SK-N-SH (cell line): ENCODE measurements around the gene FEM1B. TPM values are rescaled to one million over a fixed set of nuclear protein-coding genes. Genes with fewer than 3 reads are reported as not detected.
A peak's percentile ranks its signal among the peaks of the same experiment; 100 is the strongest.

ENCODE experiments used
- CTCF ChIA-PET: fragments of 300-600, 350-600 bp; formaldehyde crosslinking; extraction: SDS; loops from one replicate; lab custom pipeline; 2021; lab: Yijun Ruan, JAX
- POLR2A ChIA-PET: fragments of 350-600 bp; sonication (Branson Sonifier 250); formaldehyde crosslinking; extraction: SDS; loops from one replicate; lab custom pipeline; 2020; ENCODE audit warnings: antibody characterized with exemption, inconsistent platforms; lab: Yijun Ruan, JAX
- DNase-seq: peaks from one replicate; pipeline ENCODE4 v3.0.0; 2012
- H2AFZ ChIP-seq: fragments of 200-600 bp; sonication (generic); 2 replicates; pipeline ENCODE4 v1.8.1; 2016; ENCODE audit warnings: antibody characterized with exemption, mild to moderate bottlenecking, low read depth
- H3F3A ChIP-seq: fragments of 200-600 bp; sonication (generic); replicated peaks from 2 replicates; pipeline ENCODE3; 2016; ENCODE audit warnings: antibody characterized with exemption, mild to moderate bottlenecking; ENCODE audit not compliant: insufficient read depth
- H3K27ac ChIP-seq, 2 experiments: fragments of 200-500 bp in 1 of 2; fragments of 200-600 bp in 1 of 2; sonication (Bioruptor generic) in 1 of 2; sonication (generic), shearing (Covaris generic) in 1 of 2; 2 replicates each; pipeline versions ENCODE4 v1.5.1 to v1.6.1; 2014 to 2016; ENCODE audit warnings: low read depth in 2 of 2, inconsistent platforms in 1 of 2, low read length in 1 of 2, mild to moderate bottlenecking in 1 of 2, mixed read lengths in 1 of 2
- H3K27me3 ChIP-seq: fragments of 200-600 bp; sonication (generic), shearing (Covaris generic); 2 replicates; pipeline ENCODE4 v1.6.1; 2016; ENCODE audit warnings: mixed run types; ENCODE audit not compliant: insufficient read depth
- H3K36me3 ChIP-seq, 2 experiments: fragments of 200-500 bp in 1 of 2; fragments of 200-600 bp in 1 of 2; sonication (Bioruptor generic) in 1 of 2; sonication (generic) in 1 of 2; replicated peaks in 1 of 2; 2 replicates each; pipeline versions ENCODE3 to v1.5.1; 2014 to 2016; ENCODE audit warnings: low read length in 1 of 2, mild to moderate bottlenecking in 1 of 2; ENCODE audit not compliant: insufficient read depth in 2 of 2, control insufficient read depth in 1 of 2
- H3K4me1 ChIP-seq, 2 experiments: fragments of 200-500 bp in 1 of 2; fragments of 200-600 bp in 1 of 2; sonication (Bioruptor generic) in 1 of 2; sonication (generic), shearing (Covaris generic) in 1 of 2; 2 replicates each; pipeline versions ENCODE4 v1.5.1 to v1.6.1; 2014 to 2016; ENCODE audit warnings: low read depth in 1 of 2, low read length in 1 of 2, mixed run types in 1 of 2; ENCODE audit not compliant: insufficient read depth in 2 of 2, control insufficient read depth in 1 of 2
- H3K4me2 ChIP-seq: fragments of 200-600 bp; sonication (generic), shearing (Covaris generic); 2 replicates; pipeline ENCODE4 v1.6.1; 2017; ENCODE audit warnings: mixed run types
- H3K4me3 ChIP-seq, 2 experiments: fragments of 200-500 bp in 1 of 2; fragments of 200-600 bp in 1 of 2; sonication (Bioruptor generic) in 1 of 2; sonication (generic), shearing (Covaris generic) in 1 of 2; 2 replicates each; pipeline versions ENCODE4 v1.5.1 to v1.8.1; 2014 to 2016; ENCODE audit warnings: low read depth in 2 of 2, inconsistent platforms in 1 of 2, low read length in 1 of 2, mild to moderate bottlenecking in 1 of 2, mixed read lengths in 1 of 2, moderate library complexity in 1 of 2
- H3K79me2 ChIP-seq: fragments of 200-600 bp; sonication (generic); 2 replicates; pipeline ENCODE4 v1.8.1; 2017; ENCODE audit warnings: mild to moderate bottlenecking; ENCODE audit not compliant: insufficient read depth
- H3K9ac ChIP-seq: fragments of 200-600 bp; sonication (generic); 2 replicates; pipeline ENCODE4 v1.6.1; 2017; ENCODE audit warnings: mixed run types
- H3K9me2 ChIP-seq: fragments of 200-600 bp; sonication (generic); 2 replicates; pipeline ENCODE4 v1.6.1; 2017; ENCODE audit warnings: mixed run types
- H3K9me3 ChIP-seq: fragments of 200-600 bp; sonication (generic); 2 replicates; pipeline ENCODE4 v1.6.1; 2017; ENCODE audit warnings: mixed run types, mild to moderate bottlenecking, moderate library complexity
- H4K20me1 ChIP-seq: fragments of 200-600 bp; sonication (generic); 2 replicates; pipeline ENCODE4 v1.6.1; 2017; ENCODE audit warnings: mild to moderate bottlenecking, mixed run types; ENCODE audit not compliant: insufficient read depth
- POLR2AphosphoS5 ChIP-seq: IDR thresholded peaks from 2 replicates; pipeline ENCODE4 v1.6.1; 2012; ENCODE audit warnings: low read depth, low read length
- RXRA ChIP-seq: IDR thresholded peaks from 2 replicates; pipeline ENCODE4 v1.4.0; 2012; ENCODE audit warnings: low read depth, mild to moderate bottlenecking, borderline replicate concordance
- SIN3A ChIP-seq: IDR thresholded peaks from 2 replicates; pipeline ENCODE4 v1.6.1; 2012; ENCODE audit warnings: low read depth, mild to moderate bottlenecking, low read length, moderate library complexity, borderline replicate concordance
- SMC3 ChIP-seq: IDR thresholded peaks from 2 replicates; pipeline ENCODE4 v1.6.1; 2012; ENCODE audit warnings: low read depth, low read length, improper control_type of control experiment
- WGBS: methylation state at CpG from one replicate; pipeline ENCODE4 v1.1.6; 2017; ENCODE audit warnings: low lambda C conversion rate; 5-methylcytosine and 5-hydroxymethylcytosine counted together
- polyA plus RNA-seq, 3 experiments: library from polyadenylated mRNA; depleted of rRNA; stranded (reverse); fragments of >200 nt; gene quantifications; 2 replicates each; pipeline ENCODE4 v1.2.3, GENCODE V29; 2012
- TF ChIP-seq, protein P1 (sequence below): IDR thresholded peaks from 2 replicates; pipeline ENCODE4 v1.4.0; 2012; ENCODE audit warnings: low read depth, borderline replicate concordance
- TF ChIP-seq, protein P2 (sequence below): fragments of 150-350 bp; IDR thresholded peaks from 2 replicates; pipeline ENCODE4 v1.6.1; 2017; ENCODE audit warnings: antibody characterized with exemption, low read length, low read depth, borderline replicate concordance

FEM1B gene
- polyA plus RNA-seq, 1 of the 3 experiments (the other 2 are of a cell fraction): 14.0 TPM

DNA sequence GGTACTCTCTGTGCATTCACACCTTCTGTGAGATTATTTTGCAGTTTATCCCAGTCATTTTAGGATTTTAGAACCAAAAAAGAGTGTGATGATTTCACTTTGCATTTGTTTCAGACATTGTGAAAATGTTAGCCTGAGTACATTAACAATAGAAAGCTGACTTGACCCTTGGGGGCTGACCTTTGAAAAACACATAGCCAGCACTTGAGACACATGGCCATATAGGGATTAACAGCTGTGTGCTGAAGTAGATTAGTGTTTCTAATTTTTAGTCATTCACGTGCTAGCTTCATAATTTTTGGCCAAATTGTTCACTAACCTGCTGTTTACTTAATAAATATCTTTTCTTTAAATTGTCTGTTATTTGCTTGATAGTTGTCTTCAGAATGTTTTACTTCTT lies 3.5 kb downstream of the FEM1B start:
- peak overlapping the region; percentile 98; the same call in 1 of the 2 replicates for H3K9ac ChIP-seq
- H3K9me3 ChIP-seq: no peaks in the 10 kb centered on the region
- H2AFZ ChIP-seq: no peak overlapping the region
- WGBS: 67% methylated on average over 1 of the region's 1 CpG
- POLR2A ChIA-PET: interaction anchor here (0.7 kb wide), 1 partner anchor 1977 kb away, joined by 3 read pairs; no protein-coding TSS in a partner anchor
- H3K79me2 ChIP-seq: peaks cover 93% of the 10 kb centered on the region
- H3F3A ChIP-seq: peaks cover 7% of the 10 kb centered on the region
- H4K20me1 ChIP-seq: peaks cover 73% of the 10 kb centered on the region
- TF ChIP-seq SIN3A: no peak
- TF ChIP-seq RXRA: no peak
- TF ChIP-seq SMC3: no peak
- TF ChIP-seq POLR2AphosphoS5: no peak
- TF ChIP-seq, protein P1, sequence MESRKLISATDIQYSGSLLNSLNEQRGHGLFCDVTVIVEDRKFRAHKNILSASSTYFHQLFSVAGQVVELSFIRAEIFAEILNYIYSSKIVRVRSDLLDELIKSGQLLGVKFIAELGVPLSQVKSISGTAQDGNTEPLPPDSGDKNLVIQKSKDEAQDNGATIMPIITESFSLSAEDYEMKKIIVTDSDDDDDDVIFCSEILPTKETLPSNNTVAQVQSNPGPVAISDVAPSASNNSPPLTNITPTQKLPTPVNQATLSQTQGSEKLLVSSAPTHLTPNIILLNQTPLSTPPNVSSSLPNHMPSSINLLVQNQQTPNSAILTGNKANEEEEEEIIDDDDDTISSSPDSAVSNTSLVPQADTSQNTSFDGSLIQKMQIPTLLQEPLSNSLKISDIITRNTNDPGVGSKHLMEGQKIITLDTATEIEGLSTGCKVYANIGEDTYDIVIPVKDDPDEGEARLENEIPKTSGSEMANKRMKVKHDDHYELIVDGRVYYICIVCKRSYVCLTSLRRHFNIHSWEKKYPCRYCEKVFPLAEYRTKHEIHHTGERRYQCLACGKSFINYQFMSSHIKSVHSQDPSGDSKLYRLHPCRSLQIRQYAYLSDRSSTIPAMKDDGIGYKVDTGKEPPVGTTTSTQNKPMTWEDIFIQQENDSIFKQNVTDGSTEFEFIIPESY: no peak
- peak overlapping the region; percentile 82 for H3K4me2 ChIP-seq
- no peaks in the 10 kb centered on the region for H3K27me3 ChIP-seq
- peak overlapping the region; percentile 86 to 98; a peak in 3 of 4 replicates for H3K4me3 ChIP-seq
- no peak for DNase-seq
- H3K4me1 ChIP-seq: peaks cover 9 to 36% of the 10 kb centered on the region in 2 experiments; a peak in 3 of 4 replicates
- CTCF ChIA-PET: interaction anchor here (1.0 to 2.1 kb wide), 6 partner anchors 11 to 103 kb away, joined by 3 to 14 read pairs (median 3); no protein-coding TSS in a partner anchor
- H3K9me2 ChIP-seq: no peaks in the 10 kb centered on the region
- H3K36me3 ChIP-seq: peaks cover 13 to 27% of the 10 kb centered on the region in 2 experiments
- peak overlapping the region in 1 of 2 experiments; percentile 16; a peak in 1 of 4 replicates for H3K27ac ChIP-seq

DNA sequence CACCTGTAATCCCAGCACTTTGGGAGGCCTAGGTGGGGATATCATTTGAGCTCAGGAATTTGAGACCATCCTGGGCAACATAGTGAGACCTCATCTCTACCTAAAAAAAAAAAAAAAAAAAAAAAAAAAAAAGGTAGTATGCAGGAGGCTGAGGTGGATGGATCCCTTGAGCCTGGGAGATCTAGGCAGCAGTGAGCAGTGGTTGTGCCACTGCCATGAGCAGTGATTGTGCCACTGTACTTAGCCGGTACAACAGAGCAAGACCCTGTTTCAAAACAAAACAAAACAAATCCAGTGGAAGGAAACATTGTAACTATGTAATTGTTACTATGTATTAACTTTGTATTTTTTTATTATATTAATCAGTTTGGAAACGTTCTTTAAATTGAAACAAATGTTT lies 5.9 kb downstream of the FEM1B start:
- H3K4me2 ChIP-seq: no peak overlapping the region

More for the DNA sequence above, 5.9 kb downstream of the FEM1B start:
- Histone ChIP-seq H3K79me2 (peaks cover 100% of the 10 kb centered on the region), H3K27ac (no peak overlapping the region), H3K9ac (no peak overlapping the region), H2AFZ (no peak overlapping the region), H4K20me1 (peaks cover 96% of the 10 kb centered on the region), H3F3A (peaks cover 4% of the 10 kb centered on the region), H3K27me3 (no peaks in the 10 kb centered on the region), H3K4me3 (no peak overlapping the region), H3K9me2 (no peaks in the 10 kb centered on the region), H3K9me3 (no peaks in the 10 kb centered on the region), H3K4me1 (peaks cover 9 to 31% of the 10 kb centered on the region in 2 experiments; a peak in 3 of 4 replicates), H3K36me3 (peaks cover 13 to 30% of the 10 kb centered on the region in 2 experiments)
- TF ChIP-seq, protein P2, sequence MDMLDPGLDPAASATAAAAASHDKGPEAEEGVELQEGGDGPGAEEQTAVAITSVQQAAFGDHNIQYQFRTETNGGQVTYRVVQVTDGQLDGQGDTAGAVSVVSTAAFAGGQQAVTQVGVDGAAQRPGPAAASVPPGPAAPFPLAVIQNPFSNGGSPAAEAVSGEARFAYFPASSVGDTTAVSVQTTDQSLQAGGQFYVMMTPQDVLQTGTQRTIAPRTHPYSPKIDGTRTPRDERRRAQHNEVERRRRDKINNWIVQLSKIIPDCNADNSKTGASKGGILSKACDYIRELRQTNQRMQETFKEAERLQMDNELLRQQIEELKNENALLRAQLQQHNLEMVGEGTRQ: no peak
- no peak for DNase-seq
- ChIA-PET CTCF (interaction anchor here (1.6 kb wide), 1 partner anchor 24 kb away, joined by 11 read pairs; no protein-coding TSS in a partner anchor), POLR2A (no interaction called here)
- WGBS: 83% methylated on average over 2 of the region's 2 CpGs
